NCI-H82 (cell line): ENCODE measurements around the gene SLC12A7.
A peak's percentile ranks its signal among the peaks of the same experiment; 100 is the strongest.

Experiments used
- DNase-seq: peaks from one replicate; lab custom pipeline; 2025; lab: John Stamatoyannopoulos, UW

Gene SLC12A7

DNA sequence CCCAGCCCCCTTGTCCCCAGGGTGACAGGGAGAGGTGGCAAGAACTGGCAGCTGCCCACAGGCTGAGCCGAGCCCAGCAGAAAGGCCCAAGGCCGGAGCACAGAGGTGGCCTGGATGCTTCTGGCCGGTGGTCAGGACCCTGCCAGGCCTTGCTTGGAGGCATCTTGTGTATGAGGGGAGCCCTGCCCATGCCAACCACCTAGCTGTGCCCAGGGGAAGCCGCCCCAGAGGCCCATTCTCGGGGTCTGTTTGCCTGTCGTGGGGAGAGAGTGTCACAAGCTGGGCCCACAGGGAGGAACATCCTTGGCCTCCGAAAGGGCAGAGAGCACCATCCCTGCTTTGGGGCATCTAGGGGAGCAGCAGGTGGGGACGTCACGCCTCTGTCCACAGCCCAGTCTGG, 93.3 kb downstream of the SLC12A7 start:
- DNase-seq, result no peak

DNA sequence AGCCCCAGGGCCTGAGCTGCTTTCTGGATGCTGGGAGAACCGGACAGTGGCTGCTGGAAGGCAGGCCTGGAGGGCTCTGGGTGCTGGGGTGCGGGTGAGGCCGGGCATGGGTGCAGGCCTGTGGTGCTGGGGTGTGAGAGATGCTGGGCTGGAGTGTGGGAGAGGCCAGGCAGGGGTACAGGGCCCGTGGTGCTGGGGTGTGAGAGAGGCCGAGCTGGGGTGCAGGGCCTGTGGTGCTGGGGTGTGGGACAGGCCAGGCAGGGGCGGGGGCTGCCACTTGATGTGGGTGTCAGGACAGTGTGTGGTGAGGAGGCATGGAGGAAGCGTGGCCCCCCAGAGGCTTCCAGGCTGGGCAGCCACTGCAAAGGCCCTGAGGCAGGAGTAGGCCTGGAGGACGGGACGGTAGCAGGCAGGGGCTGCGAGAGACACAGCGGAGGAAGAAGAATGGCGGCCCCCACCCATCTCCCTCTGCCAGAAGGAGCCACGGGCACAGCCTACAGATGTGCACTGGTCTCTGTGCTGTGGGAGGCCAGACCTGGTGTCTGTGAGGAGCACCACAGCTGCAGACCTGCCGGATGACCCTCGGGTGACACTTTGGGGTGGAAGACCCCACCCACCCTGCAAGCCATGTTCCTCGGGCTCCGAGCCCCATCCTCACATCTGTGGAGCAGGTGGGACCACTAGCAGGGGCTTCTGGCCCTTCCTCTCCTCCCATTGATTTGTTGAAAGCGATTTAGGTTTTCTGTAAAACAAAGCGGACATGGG, 94.0 kb downstream of the SLC12A7 start:
- DNase-seq, result no peak

DNA sequence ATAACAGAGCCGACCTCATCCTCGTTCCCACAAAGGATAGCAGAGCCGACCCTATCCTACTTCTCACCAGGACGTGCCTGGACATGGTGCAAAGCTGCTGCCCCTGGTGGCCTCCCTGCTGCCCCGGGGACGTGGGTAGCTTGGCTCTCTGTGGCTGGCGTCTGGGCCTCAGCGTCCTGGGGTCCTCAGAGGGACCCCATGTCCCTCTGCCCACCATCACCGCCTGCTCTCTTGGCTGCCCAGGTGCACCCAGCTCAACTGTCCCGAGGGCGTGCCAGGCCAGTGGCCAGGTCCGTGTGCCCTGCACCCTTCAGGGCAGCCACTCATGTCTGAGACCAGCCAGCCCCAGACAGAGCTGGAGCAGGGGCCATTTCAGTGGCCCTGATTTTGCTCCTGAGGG, 94.8 kb downstream of the SLC12A7 start:
- DNase-seq, result no peak

DNA sequence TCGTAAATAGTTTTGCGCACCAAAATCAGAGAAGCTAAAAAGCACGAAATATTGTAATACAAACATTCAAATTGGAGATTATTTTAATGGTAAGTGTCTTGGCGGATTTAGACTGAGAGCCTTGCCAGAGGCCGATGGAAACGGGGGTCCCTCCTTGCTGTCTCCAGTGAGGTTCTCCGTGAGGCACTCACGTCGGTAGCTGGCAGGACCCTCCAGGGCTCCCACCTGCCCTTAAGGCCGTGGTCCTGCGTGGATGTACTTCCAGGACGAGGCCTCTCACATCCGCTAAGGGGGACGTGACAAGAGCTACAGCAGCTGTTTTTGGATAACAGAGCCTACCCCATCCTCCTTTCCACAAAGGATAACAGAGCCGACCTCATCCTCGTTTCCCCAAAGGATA, 95.4 kb downstream of the SLC12A7 start:
- DNase-seq, result no peak

DNA sequence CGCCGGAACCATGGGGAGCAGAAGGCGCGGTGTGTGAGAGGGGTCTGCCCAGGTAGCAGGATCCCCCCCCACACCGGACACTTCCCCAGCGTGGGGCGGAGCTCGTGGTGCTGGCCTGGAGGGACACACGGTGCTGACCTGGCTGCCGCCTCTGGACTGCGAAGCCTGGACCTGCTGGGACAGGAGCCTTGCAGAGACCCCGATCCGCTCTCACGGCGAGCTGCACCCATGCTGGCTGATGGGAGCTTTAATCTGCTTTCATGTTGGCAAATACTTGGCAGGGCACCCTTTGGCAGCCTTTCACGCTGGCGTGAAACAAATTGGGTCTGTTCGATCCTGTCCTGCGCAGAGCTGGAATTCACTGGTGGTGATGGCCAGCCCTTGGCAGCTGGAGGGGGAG, 95.8 kb downstream of the SLC12A7 start:
- no peak for DNase-seq

DNA sequence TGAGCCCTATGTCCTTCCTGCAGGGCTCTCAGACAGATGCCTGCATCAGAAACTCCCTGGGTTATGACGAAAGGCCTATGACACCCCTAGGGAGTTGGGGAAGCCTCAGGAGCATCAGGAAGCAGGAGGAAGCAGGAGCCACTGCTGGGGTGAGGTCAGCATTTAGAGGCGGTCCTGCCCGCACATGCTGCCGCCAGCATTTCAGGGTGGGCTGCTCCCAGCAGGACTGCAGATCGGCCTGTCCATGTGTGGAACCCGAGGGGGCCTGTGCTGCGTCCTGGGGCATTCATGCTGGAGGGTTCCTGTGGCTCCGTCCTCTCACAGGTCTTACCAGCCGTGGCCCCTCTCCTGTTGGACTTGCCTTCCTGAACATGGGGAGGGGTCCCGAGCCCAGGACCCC, 96.4 kb downstream of the SLC12A7 start:
- no peak for DNase-seq

DNA sequence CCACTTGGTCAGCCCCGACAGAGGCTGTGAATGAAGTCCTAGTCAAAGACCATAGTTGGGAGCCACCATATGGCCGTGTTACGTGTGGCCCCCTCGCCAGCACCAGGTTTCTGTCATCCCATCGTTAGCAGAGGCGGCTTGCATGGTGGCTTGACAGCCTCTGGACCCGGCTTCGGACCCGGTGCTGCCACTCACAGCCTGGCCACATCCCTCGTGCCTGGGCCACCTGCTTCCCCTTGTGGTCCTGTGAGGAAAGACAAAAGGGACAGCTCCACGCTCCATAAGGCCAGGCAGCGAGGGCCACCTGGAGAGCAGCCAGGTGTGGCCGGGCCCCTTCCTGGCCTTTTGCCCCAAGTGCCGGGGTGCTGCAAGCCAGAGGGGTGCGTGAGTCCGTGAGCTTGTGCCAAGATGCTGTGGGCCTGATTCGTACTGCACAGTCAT, 97.1 kb downstream of the SLC12A7 start:
- no peak for DNase-seq

DNA sequence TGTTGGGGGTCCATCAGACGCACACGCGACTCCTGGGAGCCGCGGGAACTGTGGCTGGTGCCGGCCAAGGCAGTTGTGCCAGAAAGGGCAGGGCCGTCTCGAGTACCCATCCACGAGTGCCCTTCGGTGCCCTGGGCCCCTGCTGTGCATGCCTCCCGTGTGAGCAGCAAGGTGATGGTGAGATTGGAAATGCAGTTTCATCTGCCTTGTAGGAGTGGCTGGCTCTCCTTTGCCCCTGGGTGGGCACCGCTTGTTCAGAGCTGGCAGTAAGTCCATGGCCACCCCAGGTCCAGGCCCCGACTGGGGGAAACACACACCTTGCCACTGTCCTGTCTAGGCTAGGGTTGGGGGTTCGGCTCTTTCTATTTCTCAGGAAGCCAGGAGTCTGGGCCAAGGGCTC, 97.5 kb downstream of the SLC12A7 start:
- no peak for DNase-seq

DNA sequence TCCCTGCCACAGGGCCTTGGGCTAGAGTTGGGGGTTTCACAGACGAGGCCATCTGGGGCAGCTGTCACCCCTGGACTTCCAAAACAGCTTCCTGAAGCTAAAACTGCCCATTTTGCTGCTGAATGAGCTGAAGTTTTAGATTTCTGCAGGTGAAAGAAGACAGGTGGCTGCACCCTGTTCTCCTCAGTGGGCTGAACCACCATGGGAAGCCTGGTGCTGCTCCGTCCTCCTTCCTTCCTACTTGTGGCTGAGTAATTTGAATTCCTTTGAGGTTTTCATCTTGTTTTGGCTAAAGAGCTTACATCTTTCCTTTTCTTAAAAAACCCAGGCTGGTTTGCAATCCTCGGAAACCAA, 97.9 kb downstream of the SLC12A7 start:
- no peak for DNase-seq

DNA sequence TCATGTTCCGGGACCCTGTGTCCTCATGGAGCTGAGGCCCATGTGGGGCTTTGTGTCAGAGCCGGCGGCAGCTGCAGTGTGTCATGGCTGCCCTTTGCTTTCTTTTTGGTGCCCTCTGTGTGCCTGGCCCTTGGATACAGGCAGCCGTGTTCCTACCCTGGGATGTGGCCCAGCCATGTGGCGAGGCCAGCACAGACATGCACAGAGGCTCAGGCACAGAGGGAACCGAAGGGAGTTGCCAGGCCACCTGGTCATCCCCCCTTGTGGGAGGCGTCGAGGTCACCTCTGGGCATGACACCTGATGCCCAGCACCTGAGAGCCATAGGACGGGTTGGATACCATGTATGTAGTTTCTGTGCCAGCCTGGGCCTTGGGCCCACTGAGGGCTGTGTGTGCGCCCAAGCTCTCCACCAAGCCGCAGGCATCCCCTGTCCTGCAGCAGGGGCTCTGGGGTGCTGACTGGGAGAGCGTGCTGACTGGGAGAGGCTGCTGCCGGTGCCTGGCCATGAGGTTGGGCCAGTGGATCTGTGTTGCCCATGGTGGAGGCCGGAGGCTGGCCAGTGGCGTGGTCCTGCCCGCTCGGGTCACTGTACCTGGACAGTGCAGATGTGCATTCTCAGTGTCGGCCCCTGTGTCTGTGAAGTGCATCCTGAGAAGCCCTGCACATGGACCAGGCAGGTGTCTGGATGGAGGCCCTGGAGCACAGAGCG, 98.5 kb downstream of the SLC12A7 start:
- DNase-seq, result no peak

DNA sequence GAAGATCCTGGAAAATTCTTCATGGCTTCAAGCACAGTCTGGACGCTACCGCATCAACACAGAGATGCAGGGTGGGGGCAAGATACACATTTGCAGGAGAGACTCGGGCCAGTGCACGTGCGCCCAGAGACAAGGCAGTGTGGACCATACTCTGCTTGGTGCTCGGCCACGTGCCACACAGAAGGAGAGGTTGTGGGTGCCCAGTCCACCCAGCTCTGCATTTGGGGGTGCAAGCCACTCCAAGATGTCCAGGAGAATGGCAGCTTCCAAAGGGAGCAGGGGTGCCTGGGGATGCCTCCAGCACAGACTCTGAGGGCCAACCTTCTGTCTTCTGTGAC, 99.0 kb downstream of the SLC12A7 start:
- DNase-seq, result no peak

DNA sequence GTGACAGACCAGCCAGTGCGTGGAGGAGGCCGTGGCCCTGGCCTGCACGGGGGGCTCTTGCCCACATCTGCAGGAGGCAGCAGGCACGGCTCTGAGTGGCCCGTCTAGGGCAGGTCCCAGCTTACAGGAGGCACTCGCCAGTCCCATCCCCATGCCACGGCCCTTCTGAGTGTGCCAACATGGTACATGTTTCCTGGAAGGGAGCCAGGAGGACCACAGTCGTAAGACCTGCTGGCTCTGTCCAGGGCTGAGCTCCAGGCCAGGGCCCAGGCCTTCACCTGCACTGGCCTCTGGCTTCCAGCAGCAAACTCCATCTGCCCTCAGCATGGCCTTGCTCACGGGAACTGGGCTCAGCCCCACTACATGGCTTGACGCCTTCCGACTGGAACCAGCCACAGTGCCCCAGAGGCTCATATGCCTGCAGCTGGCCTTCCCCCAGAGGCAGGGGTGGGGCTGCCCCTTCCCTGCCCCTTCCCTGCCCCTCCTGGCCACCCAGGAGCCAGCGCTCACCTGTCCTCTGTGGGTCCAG, 99.5 kb downstream of the SLC12A7 start:
- DNase-seq, result no peak

DNA sequence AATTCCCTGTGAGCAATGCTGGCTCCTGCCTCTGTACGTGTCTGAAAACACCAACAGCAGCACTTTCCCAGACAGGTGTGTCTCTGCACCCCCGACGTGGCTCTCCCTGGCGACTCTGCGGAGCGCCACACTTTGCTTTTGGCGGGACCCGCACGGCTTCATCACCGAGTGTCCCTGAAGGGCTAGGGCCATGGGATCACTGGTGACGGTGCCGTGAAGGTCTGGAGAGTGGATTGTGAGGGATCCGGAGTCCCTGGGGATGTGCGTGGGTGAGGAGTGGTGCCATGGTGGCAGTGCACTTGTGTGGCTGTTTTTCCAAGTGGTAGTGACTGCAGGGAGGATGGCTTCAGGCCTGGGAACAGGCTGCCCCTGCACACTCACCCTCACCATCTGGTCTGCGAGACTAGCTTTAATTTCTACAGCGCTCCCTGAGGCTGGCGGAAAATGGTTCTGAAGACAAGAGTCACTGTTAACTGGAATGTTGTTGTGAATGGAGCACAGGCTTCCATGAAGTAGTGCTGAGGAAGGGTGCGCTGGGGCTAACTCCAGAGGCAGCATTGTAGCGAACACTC, 100.0 kb downstream of the SLC12A7 start:
- DNase-seq, result no peak

DNA sequence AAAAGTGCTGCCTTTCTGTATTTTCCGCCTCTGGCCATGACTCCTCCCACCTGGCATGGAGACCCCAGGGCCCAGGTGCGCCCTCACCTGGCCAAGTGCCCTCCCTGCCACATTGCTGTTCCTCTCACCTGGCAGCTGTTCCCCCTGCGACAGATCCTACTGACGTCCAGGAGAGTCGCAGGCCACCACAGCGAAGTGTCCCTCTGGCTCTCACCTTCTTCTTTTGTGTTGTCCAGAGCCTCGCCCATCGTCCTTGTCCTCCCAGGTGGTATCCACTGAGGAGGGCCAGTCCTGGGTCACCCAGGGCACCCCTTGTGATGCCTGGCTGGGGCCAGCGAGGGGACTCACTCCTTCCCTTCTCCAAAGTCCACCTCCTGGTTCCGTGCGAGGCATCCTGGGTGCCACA, 100.6 kb downstream of the SLC12A7 start:
- DNase-seq, result peak; percentile 49

DNA sequence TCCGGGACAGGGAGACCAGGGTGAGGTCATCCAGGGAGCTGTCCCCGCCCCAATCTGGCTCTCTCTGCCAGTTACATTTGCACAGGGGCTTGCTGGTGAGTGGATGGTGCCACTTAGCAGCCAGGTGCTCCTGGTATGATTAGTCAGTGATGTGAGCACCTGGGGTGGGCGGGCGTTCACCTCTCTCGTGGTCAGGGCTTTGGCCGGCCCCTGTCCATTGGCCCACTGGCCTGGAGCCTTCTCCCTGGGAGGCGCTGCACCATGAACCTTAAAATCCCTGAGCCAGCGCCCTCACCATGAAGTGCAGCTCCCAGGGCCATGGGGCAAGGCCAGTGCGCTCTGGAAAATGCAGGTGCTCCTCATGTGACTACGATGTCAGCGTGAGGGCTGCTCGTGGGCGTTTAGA, 101.2 kb downstream of the SLC12A7 start:
- DNase-seq, result no peak

DNA sequence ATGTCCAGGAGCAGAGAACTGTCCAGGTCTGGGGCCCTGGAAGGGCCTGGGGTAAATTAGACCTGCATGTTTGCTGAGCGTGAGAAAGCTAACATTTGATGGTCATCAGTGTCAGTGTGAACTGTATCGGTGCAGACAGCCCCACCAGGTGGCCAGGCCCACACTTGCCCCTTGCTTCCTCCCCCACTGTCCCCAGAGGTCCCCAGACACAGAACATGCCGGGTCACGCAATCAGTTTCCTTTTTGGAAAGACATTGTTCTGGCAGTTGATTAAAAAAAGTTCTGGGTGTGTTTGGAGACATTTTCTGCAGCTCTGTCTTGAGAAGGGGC, 101.7 kb downstream of the SLC12A7 start:
- DNase-seq, result no peak

DNA sequence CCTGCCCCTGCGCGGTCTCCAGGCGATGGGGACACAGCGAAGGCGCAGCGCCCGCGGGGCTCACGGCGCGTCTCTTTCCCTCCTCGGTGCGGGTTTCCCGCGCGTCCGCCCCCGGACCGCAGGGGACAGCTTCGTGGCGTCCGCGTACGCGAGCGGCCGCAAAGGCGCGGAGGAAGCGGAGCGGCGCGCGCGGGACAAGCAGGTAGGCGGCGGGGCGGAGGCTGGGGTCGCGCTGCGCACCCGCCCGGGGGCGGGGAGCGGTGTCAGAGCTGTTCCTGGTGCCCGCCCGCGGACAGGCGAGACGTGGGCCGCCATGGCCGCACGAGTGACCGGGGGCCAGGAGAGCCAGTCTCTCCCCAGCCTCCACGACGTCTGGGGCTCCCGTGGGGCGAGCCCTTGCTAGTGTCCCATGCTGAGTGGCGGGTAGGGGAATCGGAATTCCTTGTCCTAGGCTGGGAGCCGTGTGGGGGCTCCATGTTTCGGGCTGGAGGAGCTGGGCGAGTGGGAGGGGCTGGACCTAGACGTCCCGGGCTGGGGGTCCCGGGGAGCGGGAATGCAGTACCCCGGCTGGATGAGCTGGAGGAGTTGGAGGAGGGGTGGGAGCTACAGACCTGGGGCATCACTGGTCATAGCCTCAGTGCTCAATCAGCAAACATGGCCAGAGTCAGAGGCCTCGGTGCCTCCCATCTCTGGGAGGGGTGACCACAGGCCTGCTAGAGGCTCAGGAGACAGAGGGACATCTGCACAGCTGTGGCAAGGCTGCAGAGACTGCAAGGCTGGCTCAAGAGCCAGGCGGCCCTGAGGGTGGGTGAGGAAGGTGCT, 102.3 kb downstream of the SLC12A7 start:
- DNase-seq, result no peak

DNA sequence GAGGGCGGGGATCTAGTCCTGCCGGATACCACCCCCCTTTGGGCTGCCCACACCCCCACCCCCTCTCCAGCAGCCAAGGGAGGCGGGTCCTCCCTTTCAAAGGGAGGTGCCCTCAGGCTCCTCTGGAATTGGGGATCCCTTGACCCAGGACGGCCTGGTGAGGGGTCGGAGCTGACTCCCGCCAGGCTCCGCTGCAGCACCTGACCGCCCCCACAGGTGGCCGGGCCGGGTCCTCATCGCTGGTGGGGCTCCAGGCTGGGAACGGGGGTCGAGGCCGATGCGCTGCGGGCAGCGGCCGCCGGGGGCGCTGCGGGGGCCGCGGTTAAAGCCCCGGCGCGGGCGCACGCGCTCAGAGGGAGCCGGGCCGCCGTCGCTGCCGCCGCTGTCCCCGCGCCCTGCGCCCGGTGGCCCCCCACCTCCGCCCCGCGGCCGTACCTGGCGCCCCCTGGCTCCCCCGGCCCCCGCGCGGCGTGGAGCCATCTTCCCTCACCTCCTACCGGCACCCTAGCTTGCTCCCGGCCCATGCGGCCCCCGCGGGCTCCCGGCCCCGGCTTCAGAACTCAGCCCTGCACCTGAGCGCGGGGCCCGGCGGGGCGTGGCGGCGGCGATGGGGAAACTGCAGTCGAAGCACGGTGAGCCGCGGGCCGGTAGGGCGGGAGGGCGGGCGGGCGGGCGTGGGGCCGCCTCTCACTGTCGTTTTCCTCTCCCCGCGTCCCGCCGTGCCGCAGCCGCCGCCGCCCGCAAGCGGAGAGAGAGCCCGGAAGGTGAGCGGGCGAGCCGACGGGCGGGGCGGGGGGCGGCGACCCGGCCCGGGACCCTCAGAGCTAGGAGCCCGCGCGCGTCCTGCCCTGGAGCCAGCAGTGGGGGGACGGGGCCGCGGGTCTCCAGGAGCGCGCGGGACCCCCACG, 103.2 kb downstream of the SLC12A7 start, which contains the start of gene NKD2:
Gene NKD2 (plus strand): TSS at position 352 of the 908 bp plus-strand sequence. CDS start 256 bp downstream, at position 608.
- peak; percentile 26 for DNase-seq

DNA sequence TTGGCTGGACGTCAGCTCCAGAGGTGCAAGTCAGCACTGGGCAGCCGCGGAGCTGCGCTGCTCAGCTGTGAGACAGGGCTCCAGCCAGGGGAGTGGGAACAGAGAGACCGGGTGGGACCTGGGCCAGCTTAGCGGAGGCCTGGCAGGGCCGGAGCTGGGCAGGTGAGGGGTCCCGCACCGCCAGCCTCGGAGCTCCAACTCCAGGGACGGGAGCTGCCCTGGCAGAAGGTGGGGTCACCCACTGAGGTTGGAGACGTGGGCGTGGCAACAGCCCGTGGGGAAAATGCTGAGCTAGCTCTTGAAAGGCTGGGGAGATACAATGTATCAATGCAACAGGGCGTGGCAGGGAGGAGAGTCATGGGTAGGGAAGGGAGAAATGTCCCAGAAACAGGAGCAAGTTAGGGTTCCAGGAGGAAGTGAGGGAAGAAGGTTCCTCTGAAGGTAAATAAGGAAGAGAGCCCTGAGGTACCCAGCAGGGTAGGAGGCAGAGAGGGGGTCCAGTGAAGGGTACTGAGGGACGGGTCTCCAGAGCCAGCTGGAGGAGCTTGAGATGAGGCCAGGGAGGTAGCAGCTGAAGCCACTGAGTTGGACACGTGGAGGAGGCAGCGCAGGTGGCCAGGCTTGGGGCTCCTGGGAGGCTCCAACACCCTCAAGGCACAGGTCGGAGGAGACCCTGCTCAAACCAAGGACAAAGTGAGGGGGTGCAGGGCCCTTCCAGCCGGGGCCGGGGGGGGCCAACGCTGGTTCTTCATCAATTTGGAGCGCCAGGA, 104.0 kb downstream of the SLC12A7 start:
- DNase-seq, result no peak

DNA sequence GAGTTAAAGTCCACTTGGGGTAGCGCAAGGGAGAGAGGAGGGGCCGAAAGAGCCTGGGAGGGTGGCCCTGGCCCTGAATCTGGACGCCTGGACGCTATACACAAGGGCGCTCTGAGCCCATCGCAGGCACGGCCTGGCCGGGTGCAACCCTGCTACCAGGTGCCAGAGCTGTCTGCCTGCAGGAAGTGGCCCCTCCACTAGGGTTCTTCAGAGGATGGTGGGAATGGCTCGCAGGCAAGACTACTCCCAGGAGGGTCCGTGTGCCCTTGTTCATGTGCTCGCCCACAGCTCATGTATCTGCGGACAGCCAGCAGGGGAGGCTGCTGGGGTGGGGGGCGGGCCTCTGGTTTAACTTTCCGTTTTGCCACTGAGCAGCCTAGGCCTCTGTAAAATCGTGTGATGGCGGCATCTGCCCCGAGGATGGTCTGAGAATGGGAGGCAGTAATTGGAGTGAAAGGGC, 104.6 kb downstream of the SLC12A7 start:
- DNase-seq, result no peak
